A549 (cell line): Measurements from ENCODE around the gene RTEL1. TPM values are rescaled to one million over a fixed set of nuclear protein-coding genes. Genes with fewer than 3 reads are reported as not detected.
"Not testable (repeated sequence)": the region's sequence is repeated elsewhere in the genome, so short reads cannot be mapped to it uniquely, and the experiment has no call there.

ENCODE experiments used
- ATAC-seq, 2 experiments: fragments of 200-7000 bp in 1 of 2; fragments of >200 bp in 1 of 2; cut with Nextera tagmentation in 1 of 2; cut with Tn5 transposase in 1 of 2; 3 replicates each; pipeline versions ENCODE4 v1.8.0 to v1.9.1; 2018 to 2020; ENCODE audit warnings: mild to moderate bottlenecking in 1 of 2, moderate library complexity in 1 of 2
- CTCF ChIA-PET: fragments of 300-600 bp; sonication (Branson Sonifier 250); formaldehyde crosslinking; extraction: SDS; loops from one replicate; lab custom pipeline; 2021; ENCODE audit warnings: antibody characterized with exemption, inconsistent platforms; lab: Yijun Ruan, JAX
- POLR2A ChIA-PET: fragments of 350-600 bp; formaldehyde crosslinking; extraction: SDS; loops from one replicate; lab custom pipeline; 2021; ENCODE audit warnings: antibody characterized with exemption, inconsistent platforms; lab: Yijun Ruan, JAX
- DNase-seq, 2 experiments: peaks; one replicate each; pipeline versions ENCODE4 v3.0.0 to v3.0.0-alpha.2; 2011 to 2016; ENCODE audit warnings: low read depth in 1 of 2, low spot score in 1 of 2
- FAIRE-seq: peaks from 2 replicates; lab custom pipeline; 2011; peaks lifted over from hg19 to GRCh38; lab: Jason Lieb, UNC
- H3K27ac ChIP-seq, 2 experiments: fragments of >200 bp; sonication (Bioruptor Twin); formaldehyde crosslinking; 3 replicates each; pipeline ENCODE4 v1.5.1; 2016 to 2017
- H3K4me1 ChIP-seq: fragments of >200 bp; sonication (Bioruptor Twin); formaldehyde crosslinking; 3 replicates; pipeline ENCODE4 v1.6.1; 2016
- H3K4me2 ChIP-seq: fragments of >200 bp; sonication (Bioruptor Twin); formaldehyde crosslinking; 3 replicates; pipeline ENCODE4 v1.6.1; 2016
- H3K4me3 ChIP-seq: fragments of >200 bp; sonication (Bioruptor Twin); formaldehyde crosslinking; 3 replicates; pipeline ENCODE4 v1.5.1; 2016
- H3K9me3 ChIP-seq: fragments of >200 bp; sonication (Bioruptor Twin); formaldehyde crosslinking; 3 replicates; pipeline ENCODE4 v1.6.1; 2016
- CBX2 ChIP-seq: fragments of 200-600 bp; sonication (generic); IDR thresholded peaks from 2 replicates; pipeline ENCODE4 v1.6.1; 2016; ENCODE audit warnings: low read depth, mild to moderate bottlenecking, borderline replicate concordance
- CBX8 ChIP-seq: fragments of 200-600 bp; sonication (generic); IDR thresholded peaks from 2 replicates; pipeline ENCODE4 v1.6.1; 2016
- EHMT2 ChIP-seq: fragments of 200-600 bp; sonication (generic); IDR thresholded peaks from 2 replicates; pipeline ENCODE4 v1.6.1; 2016; ENCODE audit warnings: antibody characterized with exemption, low read depth, mild to moderate bottlenecking, moderate library complexity
- EP300 ChIP-seq, 2 experiments: fragments of >200 bp; sonication (Bioruptor Twin); formaldehyde crosslinking; IDR thresholded peaks; 2 replicates in 1 of 2; 3 replicates in 1 of 2; pipeline ENCODE4 v1.6.1; 2016 to 2017
- ESRRA ChIP-seq: fragments of 150-350 bp; IDR thresholded peaks from 2 replicates; pipeline ENCODE4 v1.6.1; 2014; ENCODE audit warnings: mild to moderate bottlenecking, low read length, borderline replicate concordance
- FOXS1 ChIP-seq: fragments of 250-450 bp; sonication (Bioruptor Pico); IDR thresholded peaks from 2 replicates; pipeline ENCODE4 v1.5.0; 2020; ENCODE audit warnings: mild to moderate bottlenecking, moderate library complexity
- JUNB ChIP-seq: fragments of >200 bp; sonication (Bioruptor Twin); formaldehyde crosslinking; IDR thresholded peaks from 2 replicates; pipeline ENCODE4 v1.6.1; 2016
- NFE2L2 ChIP-seq: fragments of 150-350 bp; conservative IDR thresholded peaks from 2 replicates; pipeline ENCODE4 v1.6.1; 2014; ENCODE audit warnings: low read length
- NR3C1 ChIP-seq: fragments of >200 bp; sonication (Bioruptor Twin); formaldehyde crosslinking; IDR thresholded peaks from 3 replicates; pipeline ENCODE4 v1.6.1; 2017
- RAD21 ChIP-seq, 2 experiments: fragments of >200 bp in 1 of 2; sonication (Bioruptor Twin) in 1 of 2; formaldehyde crosslinking in 1 of 2; IDR thresholded peaks in 1 of 2; conservative IDR thresholded peaks in 1 of 2; 2 replicates in 1 of 2; 3 replicates in 1 of 2; pipeline ENCODE4 v1.6.1; 2012 to 2018; ENCODE audit warnings: inconsistent platforms in 1 of 2
- RCOR1 ChIP-seq: fragments of 150-350 bp; IDR thresholded peaks from 2 replicates; pipeline ENCODE4 v1.6.1; 2014; ENCODE audit warnings: antibody characterized with exemption, low read length, low read depth
- ZC3H11A ChIP-seq: fragments of 450-650 bp; IDR thresholded peaks from 2 replicates; pipeline ENCODE4 v1.6.1; 2014; ENCODE audit warnings: antibody characterized with exemption, mild to moderate bottlenecking
- ZNF302 ChIP-seq: fragments of 250-450 bp; sonication (Bioruptor Pico); IDR thresholded peaks from 2 replicates; pipeline ENCODE4 v1.9.0; 2021; ENCODE audit warnings: inconsistent platforms, mild to moderate bottlenecking, moderate library complexity
- ZSCAN20 ChIP-seq: fragments of 250-450 bp; sonication (Bioruptor Pico); IDR thresholded peaks from 2 replicates; pipeline ENCODE4 v1.8.0; 2022; ENCODE audit warnings: mild to moderate bottlenecking, moderate library complexity
- WGBS: methylation state at CpG from one replicate; pipeline ENCODE4 v1.1.6; 2017; ENCODE audit errors: missing lambda C conversion rate; 5-methylcytosine and 5-hydroxymethylcytosine counted together
- polyA plus RNA-seq, 4 experiments: library from polyadenylated mRNA; depleted of rRNA in 3 of 4; stranded (reverse); fragments of >200 nt; fragmentation: RNase III in 1 of 4; extraction: RNeasy Plus Mini Kit Qiagen cat#74134 plus additional on column Dnase treatment in 1 of 4; gene quantifications; 2 replicates in 3 of 4; 3 replicates in 1 of 4; pipeline ENCODE4 v1.2.3, GENCODE V29; 2011 to 2017
- TF ChIP-seq, protein P1 (sequence below): IDR thresholded peaks from 2 replicates; pipeline ENCODE4 v1.6.1; 2012; ENCODE audit warnings: low read depth, borderline replicate concordance
- TF ChIP-seq, protein P2 (sequence below): fragments of 150-350 bp; IDR thresholded peaks from 2 replicates; pipeline ENCODE4 v1.6.1; 2014; ENCODE audit warnings: low read depth, mild to moderate bottlenecking, low read length
- TF ChIP-seq, protein P3 (sequence below): fragments of >200 bp; sonication (Bioruptor Twin); formaldehyde crosslinking; IDR thresholded peaks from 3 replicates; pipeline ENCODE4 v1.6.1; 2016

RTEL1 gene
- polyA plus RNA-seq, 2 of the 4 experiments (the other 2 are of a cell fraction) = 11.3 to 12.6 TPM

DNA sequence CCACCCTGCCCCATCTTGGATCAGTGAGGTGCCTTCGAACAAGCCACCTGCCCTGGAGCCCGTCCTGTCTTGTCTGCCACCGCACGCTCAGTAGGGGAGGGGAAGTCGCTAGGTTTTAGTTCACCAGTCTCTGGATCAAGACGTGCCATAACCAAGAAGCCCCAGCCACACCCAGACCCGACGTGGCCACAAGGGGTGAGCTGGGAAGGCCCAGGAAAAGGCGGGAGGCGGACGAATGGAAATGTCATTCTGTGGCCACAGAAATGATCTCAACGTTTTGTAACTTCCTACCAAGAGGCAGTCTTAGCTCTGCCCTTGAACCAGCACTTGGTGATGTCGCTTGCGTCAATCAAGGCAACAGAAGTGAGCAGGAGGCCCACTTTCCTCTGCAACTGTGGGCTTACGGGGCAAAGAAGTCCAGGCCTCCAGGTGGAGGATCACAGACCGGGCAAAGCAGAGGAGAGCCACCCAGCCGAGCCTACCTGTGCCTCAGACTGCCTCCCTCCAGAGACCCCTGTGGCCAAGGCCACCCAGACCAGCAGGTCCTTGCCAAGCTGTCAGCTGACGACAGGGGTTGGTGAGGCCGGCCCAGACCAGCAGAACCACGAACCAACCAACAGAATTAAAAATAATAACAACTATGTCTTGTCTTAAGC lies 45.7 kb upstream of the RTEL1 start:
- POLR2A ChIA-PET = no interaction called here
- H3K4me2 ChIP-seq = no peak overlapping the region
- FAIRE-seq = no peak

DNA sequence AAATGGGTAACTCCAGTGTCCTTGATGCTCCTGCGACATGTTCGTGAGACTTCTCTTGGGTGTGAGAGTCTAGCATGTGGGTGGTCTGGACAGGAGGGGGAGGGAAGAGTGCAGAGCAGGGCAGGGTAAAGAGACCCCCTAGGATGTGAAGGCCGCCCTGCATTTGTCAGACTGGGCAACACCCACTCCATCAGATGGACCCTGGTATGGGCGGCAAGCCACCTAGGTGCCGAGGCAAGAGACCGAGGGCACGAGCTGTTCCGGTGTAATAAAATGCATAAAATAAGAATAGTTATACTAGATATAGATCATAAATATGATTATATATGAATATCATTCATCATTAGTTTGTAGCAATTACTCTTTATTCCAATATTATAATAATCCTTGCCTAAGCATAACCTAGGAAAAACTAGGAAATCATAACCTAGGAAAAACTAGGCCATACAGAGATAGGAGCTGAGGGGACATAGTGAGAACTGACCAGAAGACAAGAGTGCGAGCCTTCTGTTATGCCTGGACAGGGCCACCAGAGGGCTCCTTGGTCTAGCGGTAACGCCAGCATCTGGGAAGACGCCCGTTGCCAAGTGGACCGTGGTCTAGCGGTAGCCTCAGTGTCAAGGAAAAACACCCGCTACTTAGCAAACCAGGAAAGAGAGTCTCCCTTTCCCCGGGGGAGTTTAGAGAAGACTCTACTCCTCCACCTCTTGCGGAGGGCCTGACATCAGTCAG lies 44.1 kb upstream of the RTEL1 start:
- H3K9me3 ChIP-seq, H3K27ac ChIP-seq, POLR2A ChIA-PET, H3K4me2 ChIP-seq, DNase-seq, H3K4me1 ChIP-seq, FAIRE-seq, H3K4me3 ChIP-seq: not testable (repeated sequence)
- CTCF ChIA-PET = interaction anchor here (1.1 to 1.7 kb wide), 2 partner anchors 28 to 361 kb away, joined by 3 to 5 read pairs; no protein-coding TSS in a partner anchor
- 0 out of 5 replicates have a peak, but pooled peaks of 1 of the 2 experiments have one; percentile 14 for TF ChIP-seq RAD21 (conservative IDR thresholded peaks at IDR 0.05 in 1 of 2, IDR thresholded peaks at IDR 0.05 in 1 of 2)
- ATAC-seq = peak in 1 of 2 experiments; percentile 49; a peak in 1 of 6 replicates
- WGBS = 64% methylated on average over 18 of the region's 18 CpGs

More for the DNA sequence above, 45.7 kb upstream of the RTEL1 start:
- DNase-seq (no peak), ATAC-seq (no peak; a peak in 1 of 6 replicates)
- H3K27ac ChIP-seq = no peak overlapping the region
- CTCF ChIA-PET = interaction anchor here (0.6 to 2.0 kb wide), 5 partner anchors 9 to 363 kb away, joined by 3 to 6 read pairs (median 3); no protein-coding TSS in a partner anchor
- H3K4me3 ChIP-seq = no peak overlapping the region
- no peaks in the 10 kb centered on the region for H3K4me1 ChIP-seq
- no peaks in the 10 kb centered on the region for H3K9me3 ChIP-seq
- TF ChIP-seq CBX8 (no peak), RAD21 (conservative IDR thresholded peaks at IDR 0.05 in 1 of 2, IDR thresholded peaks at IDR 0.05 in 1 of 2) (no peak), ESRRA (no peak), CBX2 (no peak), EHMT2 (no peak), NR3C1 (no peak), ZSCAN20 (CRISPR knock-in tag) (no peak), NFE2L2 (no peak), EP300 (IDR thresholded peaks at IDR 0.05) (no peak), ZC3H11A (no peak), JUNB (no peak), RCOR1 (no peak), FOXS1 (CRISPR knock-in tag) (no peak), ZNF302 (CRISPR knock-in tag) (no peak)
- TF ChIP-seq, protein P1, sequence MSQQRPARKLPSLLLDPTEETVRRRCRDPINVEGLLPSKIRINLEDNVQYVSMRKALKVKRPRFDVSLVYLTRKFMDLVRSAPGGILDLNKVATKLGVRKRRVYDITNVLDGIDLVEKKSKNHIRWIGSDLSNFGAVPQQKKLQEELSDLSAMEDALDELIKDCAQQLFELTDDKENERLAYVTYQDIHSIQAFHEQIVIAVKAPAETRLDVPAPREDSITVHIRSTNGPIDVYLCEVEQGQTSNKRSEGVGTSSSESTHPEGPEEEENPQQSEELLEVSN = no peak
- TF ChIP-seq, protein P2, sequence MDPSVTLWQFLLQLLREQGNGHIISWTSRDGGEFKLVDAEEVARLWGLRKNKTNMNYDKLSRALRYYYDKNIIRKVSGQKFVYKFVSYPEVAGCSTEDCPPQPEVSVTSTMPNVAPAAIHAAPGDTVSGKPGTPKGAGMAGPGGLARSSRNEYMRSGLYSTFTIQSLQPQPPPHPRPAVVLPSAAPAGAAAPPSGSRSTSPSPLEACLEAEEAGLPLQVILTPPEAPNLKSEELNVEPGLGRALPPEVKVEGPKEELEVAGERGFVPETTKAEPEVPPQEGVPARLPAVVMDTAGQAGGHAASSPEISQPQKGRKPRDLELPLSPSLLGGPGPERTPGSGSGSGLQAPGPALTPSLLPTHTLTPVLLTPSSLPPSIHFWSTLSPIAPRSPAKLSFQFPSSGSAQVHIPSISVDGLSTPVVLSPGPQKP = no peak
- TF ChIP-seq, protein P3, sequence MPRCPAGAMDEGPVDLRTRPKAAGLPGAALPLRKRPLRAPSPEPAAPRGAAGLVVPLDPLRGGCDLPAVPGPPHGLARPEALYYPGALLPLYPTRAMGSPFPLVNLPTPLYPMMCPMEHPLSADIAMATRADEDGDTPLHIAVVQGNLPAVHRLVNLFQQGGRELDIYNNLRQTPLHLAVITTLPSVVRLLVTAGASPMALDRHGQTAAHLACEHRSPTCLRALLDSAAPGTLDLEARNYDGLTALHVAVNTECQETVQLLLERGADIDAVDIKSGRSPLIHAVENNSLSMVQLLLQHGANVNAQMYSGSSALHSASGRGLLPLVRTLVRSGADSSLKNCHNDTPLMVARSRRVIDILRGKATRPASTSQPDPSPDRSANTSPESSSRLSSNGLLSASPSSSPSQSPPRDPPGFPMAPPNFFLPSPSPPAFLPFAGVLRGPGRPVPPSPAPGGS = no peak
- 82% methylated on average over 20 of the region's 20 CpGs for WGBS
